Activated T-cell treated with anti-CD3 and anti-CD28 coated beads for 48 hours (primary cell): ENCODE measurements around the gene CHST15.
"Not testable (repeated sequence)": the region's sequence is repeated elsewhere in the genome, so short reads cannot be mapped to it uniquely, and the experiment has no call there.

Experiments used
- DNase-seq: peaks from one replicate; pipeline ENCODE4 v3.0.0-alpha.2; 2020; ENCODE audit warnings: low read depth

Gene CHST15

DNA sequence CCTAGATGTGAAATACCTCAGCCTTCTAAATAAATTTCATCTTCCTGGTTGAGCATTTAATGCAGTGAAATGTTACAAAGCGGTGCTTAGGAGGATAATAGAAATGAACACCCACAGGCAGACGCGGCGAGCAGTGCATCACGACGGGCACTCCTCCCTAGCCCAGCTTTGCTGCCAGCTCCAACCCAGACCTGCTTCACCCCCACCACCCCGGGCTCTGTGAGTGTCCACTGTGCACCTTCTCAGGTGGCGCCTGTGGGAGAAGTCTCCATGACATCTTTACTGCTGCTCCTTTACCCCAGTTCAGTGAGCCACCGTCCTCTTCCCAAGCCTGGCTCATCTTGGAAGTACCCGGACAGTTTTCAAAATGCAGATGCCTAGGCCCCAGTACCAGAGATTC, 5.2 kb upstream of the CHST15 start:
- DNase-seq, result no peak

DNA sequence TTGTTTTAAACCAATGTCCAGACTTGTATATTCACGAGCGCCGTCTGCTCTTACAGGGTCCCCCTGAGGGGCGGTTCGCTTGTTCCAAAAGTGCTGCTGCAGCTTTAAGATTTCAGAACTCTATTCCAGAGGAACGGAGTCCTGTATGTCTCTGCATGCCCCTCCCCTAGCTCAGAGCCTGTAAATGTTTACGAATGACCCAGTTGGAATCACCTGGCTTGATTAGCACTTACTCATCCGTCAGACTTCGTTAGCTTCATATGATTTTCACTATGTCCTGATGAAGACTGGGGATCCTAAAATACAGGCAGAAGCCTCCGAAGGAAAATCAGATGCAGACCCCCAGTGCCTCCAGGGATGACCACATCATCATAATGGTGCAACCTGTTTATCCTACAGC, 4.5 kb upstream of the CHST15 start:
- no peak for DNase-seq

DNA sequence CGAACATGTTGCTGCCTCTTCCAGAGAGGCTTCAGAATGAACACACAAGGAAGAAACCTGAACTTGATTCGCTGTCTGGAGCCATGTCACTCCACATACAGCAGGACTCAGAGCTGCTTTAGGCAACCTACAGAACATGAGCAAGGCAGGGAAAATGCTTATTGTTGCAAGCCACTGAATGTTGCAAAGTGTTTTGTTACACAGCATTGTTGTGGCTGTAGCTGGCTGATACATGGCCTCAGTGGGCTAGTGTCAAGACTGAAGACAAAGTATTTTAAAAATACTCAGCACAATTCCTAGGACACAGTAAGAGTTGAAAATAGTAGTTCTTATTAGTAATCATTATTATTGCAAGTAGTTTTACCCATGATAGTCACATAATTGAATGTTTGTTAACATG, 3.1 kb upstream of the CHST15 start:
- DNase-seq, result no peak

DNA sequence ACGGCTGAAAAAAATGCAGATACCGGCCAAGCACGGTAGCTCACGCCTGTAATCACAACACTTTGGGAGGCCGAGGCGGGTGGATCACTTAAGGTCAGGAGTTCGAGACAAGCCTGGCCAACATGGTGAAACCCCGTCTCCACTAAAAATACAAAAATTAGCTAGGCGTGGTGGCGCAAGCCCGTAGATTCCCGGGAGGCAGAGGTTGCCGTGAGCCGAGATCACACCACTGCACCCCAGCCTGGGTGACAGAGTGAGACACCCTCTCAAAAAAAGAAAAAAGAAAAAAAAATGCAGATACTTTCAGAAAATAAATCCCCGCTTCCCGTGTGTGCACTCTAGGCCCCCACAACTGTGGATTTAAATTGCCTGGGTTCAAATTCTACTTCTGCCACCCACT, 2.4 kb upstream of the CHST15 start:
- not testable (repeated sequence) for DNase-seq

DNA sequence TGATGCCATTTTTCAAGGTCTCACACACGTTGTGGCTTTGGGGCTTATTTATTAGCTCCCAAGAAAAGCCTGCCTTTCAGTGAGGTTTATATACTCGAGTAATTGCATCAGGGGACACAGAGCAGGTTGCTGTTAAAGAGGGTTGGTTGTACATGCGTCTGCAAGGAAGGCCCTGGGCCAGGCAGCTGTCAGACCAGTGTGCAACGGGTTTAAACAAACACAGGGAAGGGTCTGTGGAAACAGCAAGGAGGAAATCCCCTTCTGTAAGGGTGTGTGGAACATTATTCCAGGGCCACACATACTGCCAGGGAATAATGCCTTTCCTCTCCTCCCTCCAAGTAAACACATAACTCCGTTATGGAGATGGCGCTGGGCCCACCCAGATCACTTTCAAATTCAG, 1.7 kb upstream of the CHST15 start:
- no peak for DNase-seq

DNA sequence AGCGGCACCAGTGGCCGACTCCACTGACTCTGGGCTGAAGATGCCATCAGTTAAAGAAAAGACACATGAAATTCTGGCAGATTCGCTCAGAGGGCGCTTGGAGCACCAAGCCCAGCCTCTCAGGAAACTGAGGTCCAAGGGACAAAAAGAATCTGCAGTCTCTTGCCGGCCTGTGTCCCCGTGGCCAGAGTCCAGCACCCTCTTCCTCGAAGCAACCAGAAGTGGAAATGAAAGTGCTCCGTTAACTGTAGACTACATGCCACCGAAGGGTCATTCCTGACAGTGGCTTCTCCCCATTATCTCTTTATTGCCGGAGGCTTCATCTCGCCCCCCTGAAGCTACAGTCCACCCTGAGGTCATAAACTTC, 1.0 kb upstream of the CHST15 start:
- no peak for DNase-seq

DNA sequence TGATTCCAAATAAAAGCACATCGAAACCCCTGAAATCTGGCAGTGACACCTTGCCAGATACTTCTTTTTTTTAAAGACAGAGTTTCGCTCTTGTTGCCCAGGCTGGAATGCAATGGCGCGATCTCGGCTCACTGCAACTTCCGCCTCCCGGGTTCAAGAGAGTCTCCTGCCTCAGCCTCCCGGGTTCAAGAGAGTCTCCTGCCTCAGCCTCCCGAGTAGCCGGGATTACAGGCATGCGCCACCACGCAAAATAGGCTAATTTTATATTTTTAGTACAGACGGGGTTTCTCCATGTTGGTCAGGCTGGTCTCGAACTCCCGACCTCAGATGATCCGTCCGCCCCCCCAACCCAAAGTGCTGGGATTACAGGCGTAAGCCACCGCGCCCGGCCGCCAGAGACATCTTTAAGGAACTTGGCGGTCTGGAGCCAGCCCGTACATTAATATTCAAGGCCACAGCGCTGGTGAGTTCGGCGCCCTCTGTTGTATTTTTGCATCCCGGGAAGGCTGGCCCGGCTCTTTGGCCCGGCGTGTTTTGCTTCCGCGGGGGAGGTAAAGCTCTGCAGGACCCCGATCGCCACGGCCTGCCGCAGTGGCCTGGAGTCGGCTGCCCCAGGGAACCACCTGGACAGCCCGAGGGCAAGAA, 498 bp upstream of the CHST15 start:
- DNase-seq, result not testable (repeated sequence)

DNA sequence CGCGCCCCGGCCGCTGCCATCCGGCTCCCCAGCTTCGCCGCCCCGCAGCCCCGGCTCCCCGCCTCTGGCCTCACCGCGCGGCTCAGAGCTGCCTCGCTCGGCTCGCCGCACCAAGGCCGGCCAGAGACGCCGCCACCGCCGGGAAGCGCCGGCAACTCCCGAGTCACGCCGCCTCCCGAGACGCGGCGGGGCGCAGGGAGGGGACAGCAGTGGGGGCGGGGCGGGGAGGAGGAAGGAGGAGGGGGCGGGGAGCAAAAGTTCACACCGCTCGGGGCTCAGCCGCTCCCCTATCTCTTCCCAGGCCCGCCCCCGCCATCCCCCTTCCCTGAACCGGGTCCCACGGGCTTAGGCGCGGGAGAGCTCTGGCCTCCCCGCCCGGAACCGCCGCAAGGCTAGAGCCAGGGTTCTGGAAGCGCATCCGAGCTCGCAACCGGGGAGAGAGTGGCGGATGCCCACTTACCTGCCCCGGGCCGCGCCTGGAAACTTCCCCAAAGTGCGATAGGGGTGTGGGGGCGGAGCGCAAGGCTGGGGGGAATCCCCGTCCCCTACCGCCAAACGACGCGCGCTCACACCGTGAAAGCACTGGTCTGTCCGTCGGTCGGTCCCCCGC, 1.0 kb downstream of the CHST15 start:
- DNase-seq, result peak; percentile 24

DNA sequence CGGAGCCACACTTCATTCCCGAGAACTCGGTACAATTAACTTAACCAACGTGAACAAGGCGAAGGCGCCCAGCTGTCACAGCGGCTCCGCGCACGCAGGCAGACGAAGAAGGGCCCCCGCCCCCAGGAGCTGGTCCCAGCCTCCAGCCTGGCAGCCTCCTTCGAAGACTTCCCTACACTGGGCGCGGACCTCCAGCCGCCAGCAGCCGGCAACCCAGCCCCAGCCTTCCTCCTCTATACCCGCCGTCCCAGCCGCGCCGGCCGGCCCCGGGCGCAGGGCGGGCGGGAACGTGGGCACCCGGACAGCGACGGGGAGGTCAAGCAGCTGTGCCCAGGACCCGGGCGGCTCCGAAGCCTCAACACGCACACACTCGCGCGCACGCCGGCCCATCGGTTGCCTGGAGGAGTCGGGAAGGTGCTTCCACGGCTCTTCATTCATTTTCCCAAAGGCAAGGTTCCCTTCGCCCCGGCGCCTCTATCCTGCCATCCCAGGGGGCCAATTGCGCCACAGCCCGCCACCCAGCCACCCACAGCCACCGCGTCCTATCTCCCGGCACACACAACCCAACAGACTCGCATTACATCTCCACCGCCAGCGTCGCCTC, 1.6 kb downstream of the CHST15 start:
- DNase-seq, result no peak

DNA sequence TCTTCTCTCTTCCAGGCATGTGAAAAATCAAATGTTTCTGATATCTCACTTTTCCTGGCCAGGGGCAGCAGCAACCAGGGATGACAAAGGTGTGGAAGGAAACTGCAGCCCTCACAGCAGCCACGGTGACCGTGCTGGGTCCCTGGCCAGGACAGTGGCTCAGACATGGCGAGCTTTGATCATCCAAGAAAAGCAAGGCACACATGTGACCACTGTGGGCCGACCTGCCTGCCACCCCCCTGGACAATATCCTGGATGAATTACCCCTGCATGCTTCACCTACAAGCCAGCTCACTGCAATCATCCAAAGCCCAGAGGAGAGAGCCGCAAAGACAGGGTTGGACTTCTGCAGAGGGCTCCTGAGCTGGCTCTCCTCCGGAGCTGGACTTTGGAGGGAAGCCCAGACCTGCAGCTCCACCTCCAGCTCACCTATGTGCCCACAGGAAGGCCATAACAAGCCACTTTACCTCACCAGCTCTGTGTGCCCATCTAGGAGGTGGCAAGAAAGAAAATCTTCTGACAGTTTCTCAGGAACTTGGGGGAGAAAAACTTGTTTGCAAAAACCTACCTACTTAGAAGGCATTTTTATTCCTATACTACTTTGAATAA, 2.7 kb downstream of the CHST15 start:
- no peak for DNase-seq

DNA sequence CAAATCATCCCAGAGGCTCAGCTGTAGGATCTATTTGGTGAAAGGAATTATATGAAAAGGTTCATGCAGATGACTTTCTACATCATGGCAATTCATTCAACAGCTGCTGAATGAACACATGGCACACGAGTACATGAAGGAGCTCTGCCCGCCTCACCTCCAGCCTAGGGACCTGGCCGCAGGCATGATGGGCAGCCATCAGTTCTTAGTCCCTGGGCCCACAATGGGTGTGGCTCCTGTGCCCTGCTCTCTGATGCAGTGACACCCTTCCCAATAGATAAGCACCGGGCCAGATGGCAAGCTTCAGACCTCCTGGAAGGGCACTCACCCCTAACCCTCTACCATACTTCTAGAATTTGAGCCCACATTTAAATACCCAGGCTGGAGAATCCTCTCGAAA, 3.5 kb downstream of the CHST15 start:
- DNase-seq, result no peak

DNA sequence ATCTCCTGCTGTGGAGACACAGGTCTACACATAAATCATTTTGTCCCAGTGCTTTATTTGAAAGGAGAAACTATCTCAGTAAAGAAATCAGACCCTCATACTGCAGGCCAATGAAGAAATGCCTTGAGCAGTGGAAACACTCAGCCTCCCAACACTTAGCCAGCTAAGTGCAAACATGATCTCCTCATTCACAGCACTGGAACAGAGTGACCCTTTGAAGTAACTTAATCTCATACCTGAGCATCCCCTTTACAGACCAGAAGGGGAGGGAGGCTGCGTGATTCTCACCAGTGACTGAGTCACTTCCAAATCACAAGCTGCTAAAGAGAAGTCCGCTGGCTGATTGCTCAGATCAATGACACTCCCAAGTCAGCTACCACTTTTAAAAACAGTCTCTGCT, 4.5 kb downstream of the CHST15 start:
- no peak for DNase-seq

DNA sequence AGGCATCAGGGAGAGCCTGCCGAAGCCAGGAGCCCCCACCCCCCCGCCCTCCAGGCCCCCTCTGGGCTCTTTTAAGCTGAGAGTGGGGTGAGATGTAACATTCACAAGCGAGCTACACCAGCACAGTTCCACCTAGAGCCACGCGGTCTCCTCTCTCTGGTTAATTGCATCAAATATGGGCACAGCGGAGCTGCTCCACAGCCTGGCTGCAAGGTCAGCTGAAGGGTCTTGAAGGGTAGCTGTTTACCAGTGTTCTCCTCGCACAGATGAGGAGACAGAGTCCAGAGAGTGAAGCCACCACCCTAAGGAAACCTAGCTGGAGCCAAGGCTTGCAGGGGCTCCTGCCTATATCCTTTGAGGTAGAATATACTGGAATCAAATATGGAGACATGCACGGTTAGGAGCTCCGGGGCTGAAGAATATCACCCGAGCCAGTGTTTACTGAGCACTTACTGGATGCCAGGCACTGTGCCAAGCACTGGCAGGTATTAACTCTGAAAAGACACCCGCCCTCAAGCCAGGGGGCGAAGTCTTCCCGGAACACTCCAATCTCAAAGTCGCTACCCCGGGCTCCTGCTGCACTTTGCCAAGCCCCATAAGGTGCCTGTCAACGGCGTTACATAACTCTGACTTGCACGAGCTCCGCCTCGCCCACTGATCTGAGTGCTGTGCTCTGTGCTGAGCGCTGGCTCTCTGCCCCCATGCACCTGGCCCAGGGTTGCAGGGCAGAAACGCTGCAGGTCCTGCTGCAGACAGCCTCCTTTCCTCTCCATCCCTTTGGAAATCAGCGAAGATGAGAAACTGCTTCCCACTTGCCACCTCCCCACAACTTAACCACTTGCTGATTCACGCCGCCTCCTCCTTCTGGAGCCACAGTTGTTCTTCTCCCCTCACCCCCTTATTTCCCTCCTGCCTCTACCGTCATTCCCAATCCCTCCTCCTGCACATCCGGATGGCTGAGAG, 5.4 kb downstream of the CHST15 start:
- no peak for DNase-seq

DNA sequence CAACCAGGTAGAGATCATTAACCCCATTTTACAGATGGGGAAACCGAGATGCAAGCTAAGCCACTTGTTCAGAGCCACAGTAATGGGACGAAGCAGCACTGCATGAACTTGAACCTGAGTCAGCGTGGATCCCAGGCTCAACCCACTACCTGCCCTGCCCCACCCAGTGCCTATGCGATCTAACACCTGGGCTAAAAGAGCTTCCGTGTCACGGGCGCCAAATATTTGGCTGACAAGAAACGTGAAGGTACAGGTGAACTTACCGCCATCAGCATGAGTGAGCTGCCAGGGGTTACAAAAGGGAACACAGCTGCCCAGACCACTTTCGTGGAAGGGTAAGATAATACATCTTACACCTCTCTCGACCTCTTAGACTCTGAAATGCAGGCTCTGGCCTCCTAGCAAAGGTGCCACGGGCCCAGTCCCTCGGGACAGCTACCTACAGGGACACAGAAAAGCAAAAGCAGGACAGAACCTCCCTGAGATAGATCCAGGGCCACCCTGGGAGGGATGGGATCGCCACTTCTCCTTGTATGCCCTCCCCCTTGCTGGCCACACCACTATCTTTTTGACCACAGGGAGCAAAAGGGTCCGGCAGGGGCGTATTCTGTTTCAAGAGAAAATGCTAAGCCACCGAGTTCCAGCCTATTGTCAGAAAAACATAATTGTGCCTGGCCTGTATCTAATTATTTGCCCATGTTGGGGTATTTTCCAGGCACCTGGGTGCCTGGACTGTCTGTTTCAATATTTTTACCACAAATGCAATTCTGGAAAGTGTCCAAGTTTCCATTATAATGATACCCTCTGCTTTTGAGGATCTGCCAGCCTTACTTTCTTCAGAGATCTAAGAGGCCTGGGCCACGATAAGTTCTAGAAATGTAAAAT, 6.4 kb downstream of the CHST15 start:
- DNase-seq, result no peak

DNA sequence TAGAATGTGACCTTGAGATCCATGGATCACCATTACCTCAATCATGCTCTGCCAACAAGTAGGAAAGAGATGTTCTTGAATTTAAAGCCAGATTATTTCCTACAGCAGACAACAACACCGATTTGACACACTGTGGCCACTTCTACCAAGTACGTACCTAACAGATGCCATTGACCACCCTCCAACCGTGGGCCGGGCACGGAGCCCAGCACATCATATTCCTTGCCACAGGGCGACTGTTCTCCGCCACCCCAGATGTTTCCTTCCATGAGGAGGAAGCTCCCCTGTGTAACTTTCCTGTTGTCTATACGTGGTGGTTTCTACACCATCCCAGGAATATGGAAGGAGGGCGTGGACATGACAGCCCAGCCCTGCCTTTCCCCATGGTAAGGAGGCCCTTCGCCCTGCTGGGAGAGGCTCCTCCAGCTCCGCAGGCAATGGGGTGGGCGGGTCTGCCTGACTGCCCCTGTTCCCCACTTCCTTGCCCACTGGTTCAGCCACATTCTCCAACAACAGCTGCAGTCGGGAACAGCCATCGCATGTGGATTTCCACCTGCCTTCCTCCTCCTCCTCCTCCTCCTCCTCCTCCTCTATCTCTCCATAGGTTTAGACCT, 7.2 kb downstream of the CHST15 start:
- no peak for DNase-seq

DNA sequence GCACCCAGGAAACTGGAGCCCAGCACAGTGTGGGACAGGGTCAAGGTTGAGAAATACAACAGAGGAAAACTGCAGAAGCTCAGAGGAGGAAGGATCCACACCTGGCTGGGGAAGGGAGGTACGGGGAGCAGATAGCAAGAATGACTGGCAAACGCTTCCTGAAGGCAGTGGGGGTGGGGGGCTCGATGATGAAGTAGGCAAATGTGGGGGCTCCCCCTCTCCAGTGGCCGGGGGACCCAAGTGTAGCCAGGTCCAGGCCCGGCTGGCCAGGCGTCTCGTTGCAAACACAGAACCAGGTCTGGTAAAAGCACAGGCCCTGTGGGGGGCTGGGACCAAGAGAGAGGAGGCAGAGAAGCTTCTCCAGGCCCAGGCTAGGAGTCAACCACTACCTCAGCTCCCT, 7.7 kb downstream of the CHST15 start:
- no peak for DNase-seq

DNA sequence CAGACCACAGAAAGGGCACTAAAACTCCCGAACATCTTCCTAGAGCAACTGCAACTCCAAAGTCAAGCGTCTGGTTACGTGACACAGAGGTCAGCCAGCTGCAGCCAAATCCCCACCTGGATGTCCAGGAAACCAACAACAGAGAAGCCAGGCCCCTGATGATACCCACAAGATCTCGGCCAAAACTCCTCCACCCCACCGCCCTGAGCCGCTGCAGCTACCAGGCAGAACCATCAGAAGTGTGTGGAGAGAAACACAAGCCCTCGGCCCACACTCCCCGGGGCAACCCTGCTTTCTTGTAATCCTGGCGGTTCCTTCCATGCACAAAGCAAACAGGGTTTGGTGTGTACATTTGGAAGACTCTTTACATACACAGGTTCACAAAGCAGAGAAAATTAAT, 8.7 kb downstream of the CHST15 start:
- no peak for DNase-seq

DNA sequence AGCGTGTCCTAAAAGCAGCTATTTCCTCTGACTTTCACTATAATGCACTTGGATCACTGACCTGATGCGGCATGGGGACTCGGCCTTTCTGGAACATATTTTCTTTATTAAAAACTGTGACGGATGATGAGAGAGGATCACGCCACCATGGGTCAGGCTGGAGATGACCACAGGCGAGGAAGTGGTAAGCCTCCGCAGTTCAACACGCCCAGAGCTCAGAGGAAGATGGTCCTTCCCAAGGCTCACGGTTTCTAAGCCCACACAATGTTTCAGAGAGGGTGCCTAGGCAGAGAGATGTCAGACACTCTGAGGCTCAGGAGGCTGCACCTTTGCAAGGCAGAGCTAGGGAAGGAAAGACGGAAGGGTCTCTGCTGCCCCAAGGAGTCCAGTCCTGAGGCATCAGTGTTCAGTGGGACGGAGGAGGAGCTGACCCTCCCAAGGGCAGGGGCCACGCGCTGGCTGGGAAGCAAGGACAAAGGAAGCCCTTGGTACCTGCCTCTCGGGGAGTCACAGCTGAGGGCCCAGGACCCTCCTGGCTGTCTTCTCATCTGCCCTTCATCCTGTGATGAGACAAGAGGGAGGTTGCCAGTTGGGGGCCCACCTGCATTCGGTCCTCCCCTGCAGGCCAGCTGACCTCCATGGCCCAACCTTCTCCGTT, 9.5 kb downstream of the CHST15 start:
- DNase-seq, result no peak

DNA sequence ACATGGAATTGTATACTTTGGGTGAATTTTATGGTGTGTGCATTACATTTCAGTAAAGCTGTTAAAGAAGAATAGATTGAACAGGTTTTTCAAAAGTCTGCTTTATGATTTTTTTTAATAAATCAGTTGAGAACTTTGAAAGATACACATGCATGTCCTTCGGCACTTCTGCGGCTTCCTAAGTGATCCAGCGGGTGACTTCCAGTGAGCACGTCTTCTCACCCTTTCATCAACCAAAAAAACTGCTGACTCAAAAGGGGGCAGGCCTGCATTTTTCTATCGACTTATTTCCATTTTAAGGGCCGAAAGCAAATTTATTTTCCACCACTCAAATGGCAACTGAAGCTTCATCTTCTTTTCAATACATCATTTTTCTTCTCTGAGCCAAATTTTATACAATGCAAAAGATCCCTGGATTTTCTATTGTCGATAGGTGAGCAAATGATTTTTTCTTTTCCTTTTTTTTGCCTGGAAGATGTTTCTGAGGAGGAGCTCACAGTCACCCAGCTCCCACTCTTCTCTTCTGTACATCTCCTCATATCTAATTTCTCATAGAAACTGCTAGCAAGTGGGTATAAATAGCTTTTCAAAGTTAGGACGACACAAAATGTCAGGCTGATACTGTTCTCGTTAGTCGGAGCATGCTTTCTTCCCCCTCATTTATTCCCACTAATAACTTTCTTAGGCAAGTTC, 10.2 kb downstream of the CHST15 start:
- no peak for DNase-seq

DNA sequence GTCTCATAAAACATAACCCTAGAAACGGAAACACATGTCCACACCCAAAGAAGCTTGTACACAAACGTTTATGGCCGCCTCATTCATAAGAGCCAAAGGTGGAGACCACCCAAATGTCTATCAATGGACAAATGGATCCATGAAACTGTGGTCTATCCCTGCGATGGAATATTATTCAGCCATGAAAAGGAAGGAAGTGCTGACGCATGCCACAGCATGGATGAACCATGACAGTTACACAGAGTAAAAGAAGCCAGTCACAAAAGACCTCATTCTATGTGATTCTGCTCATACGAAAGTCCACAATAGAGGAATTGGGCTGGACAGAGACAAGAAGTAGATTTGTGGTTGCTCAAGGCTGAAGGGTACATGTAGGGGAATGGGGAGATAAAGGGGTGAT, 10.8 kb downstream of the CHST15 start:
- DNase-seq, result no peak
